ACC112 (cell line): ENCODE results near the gene DNAI2.

Source experiments
- H2AFZ ChIP-seq: fragments of 200-600 bp; sonication (generic); one replicate; pipeline ENCODE4 v1.6.0; 2017; ENCODE audit warnings: antibody characterized with exemption, low read length; ENCODE audit not compliant: unreplicated experiment
- H3K27ac ChIP-seq: fragments of 200-600 bp; sonication (generic); 2 replicates; pipeline ENCODE4 v1.5.1; 2014; ENCODE audit warnings: low read depth, mild to moderate bottlenecking, antibody characterized with exemption, low read length, moderate library complexity
- H3K27me3 ChIP-seq: fragments of 200-600 bp; sonication (generic); 2 replicates; pipeline ENCODE4 v1.6.1; 2014; ENCODE audit warnings: mild to moderate bottlenecking, antibody characterized with exemption, low read length, moderate library complexity, mixed read lengths; ENCODE audit not compliant: insufficient read depth
- H3K36me3 ChIP-seq: fragments of 200-600 bp; sonication (generic); 2 replicates; pipeline ENCODE4 v1.6.1; 2016; ENCODE audit warnings: mild to moderate bottlenecking, antibody characterized with exemption, low read length, moderate library complexity, mixed read lengths; ENCODE audit not compliant: insufficient read depth
- H3K4me1 ChIP-seq: fragments of 200-600 bp; sonication (generic); one replicate; pipeline ENCODE4 v1.6.1; 2016; ENCODE audit warnings: low read length, mixed read lengths; ENCODE audit not compliant: insufficient read depth, unreplicated experiment, control insufficient read depth
- H3K4me3 ChIP-seq: fragments of 200-600 bp; sonication (generic); 2 replicates; pipeline ENCODE4 v1.5.1; 2014; ENCODE audit warnings: mild to moderate bottlenecking, low read depth, low read length
- H3K79me2 ChIP-seq: fragments of 200-600 bp; sonication (generic); one replicate; pipeline ENCODE4 v1.6.0; 2016; ENCODE audit warnings: low read length; ENCODE audit not compliant: control insufficient read depth, unreplicated experiment, insufficient read depth

DNAI2 gene

DNA sequence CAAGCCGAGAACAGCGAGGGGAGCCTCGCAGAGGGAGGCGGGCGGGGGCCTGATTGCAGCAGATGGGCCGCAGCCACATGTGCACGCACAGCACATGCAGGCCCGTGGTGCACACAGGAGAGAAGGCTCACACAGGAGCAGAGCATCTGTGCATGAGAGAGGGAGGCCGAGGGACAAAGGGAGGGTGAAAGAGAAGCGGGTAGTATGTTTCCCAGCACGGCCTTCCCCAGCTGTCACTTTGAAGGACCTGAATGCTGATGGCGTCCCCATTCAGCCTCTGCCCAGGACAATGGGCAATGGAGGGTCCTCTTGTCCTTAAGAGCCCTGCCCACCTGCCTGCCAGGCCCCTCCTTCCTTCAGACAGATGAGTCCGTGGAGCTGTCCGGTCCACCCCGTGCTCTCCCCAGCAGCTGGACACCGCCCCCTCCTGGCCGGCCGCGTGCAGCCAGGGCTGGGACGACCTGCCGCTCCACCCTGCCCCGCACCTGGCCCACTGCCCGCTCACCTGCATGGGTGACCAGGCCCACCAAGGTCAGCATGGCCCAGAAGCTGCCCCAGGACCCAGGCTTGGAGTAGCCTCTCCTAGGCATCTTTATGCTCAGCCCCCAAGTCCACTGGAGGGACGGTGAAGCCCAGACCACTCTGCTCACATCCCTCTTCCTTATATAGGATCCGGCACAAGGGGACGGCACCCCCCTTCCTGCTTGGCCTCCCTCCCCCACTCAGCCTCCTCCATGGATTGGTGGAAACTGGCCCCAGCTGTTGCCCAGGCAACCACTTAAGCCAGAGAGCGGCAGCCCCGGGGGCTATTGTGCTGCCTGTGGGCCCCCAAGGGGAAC is 87.4 kb downstream of the DNAI2 start, which contains the start of gene BTBD17:
Gene BTBD17 (minus strand): TSS at position 639 of the 839 bp plus-strand sequence. CDS start 49 bp downstream, at position 590.
- no peaks in the 10 kb centered on the region for H3K36me3 ChIP-seq
- H3K4me3 ChIP-seq = no peak within 1 kb of the TSS
- no peak within 1 kb of the TSS for H3K27ac ChIP-seq

DNA sequence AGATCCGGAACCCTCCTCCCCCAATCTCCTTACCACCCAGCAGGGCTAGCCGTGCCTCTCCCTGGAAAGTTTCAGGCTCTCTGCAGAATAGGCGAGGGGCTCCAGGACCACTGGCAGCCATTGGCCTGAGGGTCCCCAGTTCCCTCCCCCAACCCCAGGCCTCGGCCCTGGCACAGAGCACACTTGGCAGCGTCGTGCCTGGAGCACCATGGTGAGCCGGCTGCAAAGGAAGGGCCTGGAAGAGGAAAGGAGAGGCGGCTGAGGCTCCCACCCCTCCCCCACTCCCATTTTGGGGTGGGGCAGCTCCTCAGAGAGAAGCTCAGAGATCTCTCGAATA is 88.0 kb downstream of the DNAI2 start:
- H3K27ac ChIP-seq = no peak overlapping the region
- no peak overlapping the region for H3K4me3 ChIP-seq
- peaks cover 54% of the 10 kb centered on the region for H3K27me3 ChIP-seq

More for the DNA sequence above, 87.4 kb downstream of the DNAI2 start, which contains the start of gene BTBD17:
- H3K4me1 ChIP-seq = no peaks in the 10 kb centered on the region
- peaks cover 60% of the 10 kb centered on the region for H3K27me3 ChIP-seq
- no peak within 1 kb of the TSS for H2AFZ ChIP-seq
- no peaks in the 10 kb centered on the region for H3K79me2 ChIP-seq

GRCh38 chr17:74362810-74363498 is 88.9 kb downstream of the DNAI2 start:
- Histone ChIP-seq H3K27ac (no peak overlapping the region), H3K27me3 (peaks cover 45% of the 10 kb centered on the region), H3K4me3 (no peak overlapping the region), H3K79me2 (no peaks in the 10 kb centered on the region), H3K4me1 (no peaks in the 10 kb centered on the region), H2AFZ (no peak overlapping the region), H3K36me3 (no peaks in the 10 kb centered on the region)

More for the DNA sequence above, 88.0 kb downstream of the DNAI2 start:
- H3K79me2 ChIP-seq = no peaks in the 10 kb centered on the region
- H3K4me1 ChIP-seq = no peaks in the 10 kb centered on the region
- no peaks in the 10 kb centered on the region for H3K36me3 ChIP-seq
- H2AFZ ChIP-seq = no peak overlapping the region
